GM19025 (cell line): Measurements from ENCODE around the gene TEX13C.
A peak's percentile ranks its signal among the peaks of the same experiment; 100 is the strongest.
"Not testable (repeated sequence)": the region's sequence is repeated elsewhere in the genome, so short reads cannot be mapped to it uniquely, and the experiment has no call there.

Experiments used
- ATAC-seq: cut with Tn5 transposase; IDR thresholded peaks from one replicate; pipeline ENCODE4 v1.9.1; 2021; ENCODE audit warnings: mild to moderate bottlenecking, low read depth, moderate library complexity; ENCODE audit not compliant: unreplicated experiment

The TEX13C gene

DNA sequence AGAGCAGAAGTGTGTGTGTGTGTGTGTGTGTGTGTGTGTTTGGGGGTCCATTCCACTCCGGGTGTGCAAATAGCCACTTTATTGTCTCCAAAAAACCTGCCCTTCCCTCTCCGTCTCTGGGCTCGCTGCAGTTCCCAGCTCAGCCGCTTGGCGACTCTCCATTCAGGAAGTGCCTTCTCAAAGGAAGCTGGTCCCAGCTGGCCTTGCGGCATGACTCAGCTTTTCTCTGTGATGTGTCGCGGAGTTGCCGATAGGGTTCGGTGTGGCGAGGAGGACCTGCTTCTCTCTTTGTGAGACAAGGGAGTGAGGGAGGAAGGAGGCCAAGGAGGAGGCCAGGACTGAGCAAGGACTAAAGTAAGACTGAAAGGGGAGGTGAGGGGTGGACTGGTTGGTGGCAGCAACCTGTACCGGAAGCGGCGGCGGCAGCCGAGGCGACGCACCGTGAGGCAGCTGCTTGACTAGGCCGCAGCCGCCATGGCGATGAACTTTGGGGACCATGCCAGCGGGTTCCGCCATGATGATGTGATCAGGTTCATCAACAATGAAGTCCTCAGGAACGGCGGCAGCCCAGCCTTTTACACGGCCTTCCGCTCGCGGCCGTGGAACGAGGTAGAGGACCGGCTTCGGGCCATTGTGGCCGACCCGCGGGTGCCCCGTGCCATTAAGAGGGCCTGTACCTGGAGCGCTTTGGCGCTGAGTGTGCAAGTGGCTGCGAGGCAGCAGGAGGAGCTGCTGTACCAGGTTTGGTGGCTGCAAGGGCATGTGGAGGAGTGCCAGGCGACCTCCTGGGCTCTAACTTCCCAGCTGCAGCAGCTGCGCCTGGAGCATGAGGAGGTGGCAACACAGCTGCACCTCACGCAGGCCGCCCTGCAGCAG lies at the start of gene TEX13C:
Gene TEX13C, plus strand, starts transcription at position 226 of the 876 bp plus-strand sequence. Its CDS starts 249 bp downstream, at position 475.
- ATAC-seq = no peak

DNA sequence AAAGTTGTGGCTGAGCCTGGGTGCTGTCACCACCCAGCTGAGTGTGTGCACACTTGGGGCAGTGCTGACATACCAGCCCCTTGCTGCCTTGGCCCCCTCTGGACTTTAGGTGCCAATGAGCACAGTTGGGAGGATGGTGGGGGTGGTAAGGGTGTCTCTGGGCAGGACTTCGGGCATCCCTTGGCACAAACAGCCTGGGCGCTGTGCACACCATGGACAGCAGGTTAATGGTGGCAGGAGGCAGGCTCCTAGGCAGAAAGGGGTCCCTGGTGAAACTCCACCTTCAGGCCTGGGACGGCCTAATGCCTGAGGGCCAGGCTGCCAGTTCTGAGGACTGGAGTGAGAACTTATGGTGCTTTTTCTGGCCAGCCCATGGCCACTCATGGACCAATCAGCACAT lies 32.4 kb upstream of the TEX13C start:
- ATAC-seq = no peak

DNA sequence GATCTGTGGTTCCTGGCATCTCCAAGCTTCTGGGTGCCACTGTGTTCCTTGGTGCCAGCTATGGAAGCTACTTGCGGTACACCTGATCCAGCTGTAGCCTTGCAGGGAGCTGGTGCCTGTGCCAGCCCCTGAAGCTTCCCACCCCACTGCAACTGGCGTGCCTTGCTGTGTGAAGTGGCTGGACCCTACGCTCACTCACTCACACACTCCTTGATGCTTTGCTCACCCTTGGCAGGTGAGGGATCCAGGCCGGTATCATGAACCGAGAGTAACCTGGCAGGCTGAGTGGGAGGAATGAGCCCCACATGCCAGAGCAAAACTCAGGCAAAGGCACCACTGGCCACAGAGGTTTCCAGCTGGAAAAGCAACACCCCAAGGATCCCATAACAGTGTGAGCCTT lies 31.3 kb upstream of the TEX13C start:
- no peak for ATAC-seq

DNA sequence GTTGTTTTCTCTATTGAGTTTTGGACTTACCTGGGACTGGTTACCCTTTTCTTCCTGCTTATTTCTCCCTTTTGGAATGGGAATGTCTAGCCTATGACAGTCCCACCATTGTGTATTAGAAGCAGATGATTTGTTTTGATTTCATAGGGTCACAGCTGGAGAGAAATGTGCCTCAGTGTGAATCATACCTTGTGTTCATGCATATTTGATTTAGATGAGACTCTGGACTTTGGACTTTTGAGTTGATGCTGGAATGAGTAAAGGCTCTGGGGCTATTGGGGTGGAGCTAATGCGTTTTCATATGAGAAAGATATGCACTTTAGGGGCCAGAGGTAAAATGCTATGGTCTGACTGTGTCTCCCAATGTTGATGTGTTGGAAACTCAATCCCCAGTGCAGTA lies 30.5 kb upstream of the TEX13C start:
- no peak for ATAC-seq

DNA sequence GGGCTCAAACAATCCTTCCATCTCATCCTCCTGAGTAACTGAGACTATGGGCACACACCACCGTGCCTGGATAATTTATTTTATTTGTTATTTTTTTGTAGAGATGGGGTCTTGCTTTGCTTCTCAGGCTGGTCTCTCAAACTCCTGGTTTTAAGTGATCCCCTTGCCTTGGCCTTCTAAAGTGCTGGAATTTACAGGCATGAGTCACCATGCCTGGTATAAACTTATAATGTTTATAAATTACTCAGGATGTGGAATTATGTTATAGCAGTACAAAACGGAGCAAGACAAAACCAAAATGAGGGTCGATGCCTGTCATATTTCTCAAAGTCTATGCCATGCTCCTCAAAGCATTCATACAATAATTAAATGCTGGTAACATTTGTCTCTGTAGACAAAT lies 29.8 kb upstream of the TEX13C start:
- ATAC-seq = no peak

DNA sequence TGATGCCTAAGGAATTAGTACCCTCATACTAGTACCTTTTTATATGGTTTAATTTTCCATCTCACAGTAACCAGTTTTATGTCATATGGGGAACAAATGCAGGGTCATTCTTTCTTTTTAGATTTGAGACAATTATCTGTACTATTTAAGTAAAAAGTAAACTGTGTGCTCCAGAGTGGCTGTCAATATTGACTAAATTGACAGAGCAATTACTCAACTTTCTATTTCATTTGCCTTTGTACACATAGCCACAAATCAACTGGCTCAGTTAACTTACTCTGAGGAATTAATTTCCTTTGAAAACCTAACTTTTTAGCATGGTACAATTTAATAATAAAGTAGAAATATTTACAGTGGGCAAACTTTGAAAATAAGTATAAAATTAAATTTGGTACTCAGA lies 28.5 kb upstream of the TEX13C start:
- no peak for ATAC-seq

DNA sequence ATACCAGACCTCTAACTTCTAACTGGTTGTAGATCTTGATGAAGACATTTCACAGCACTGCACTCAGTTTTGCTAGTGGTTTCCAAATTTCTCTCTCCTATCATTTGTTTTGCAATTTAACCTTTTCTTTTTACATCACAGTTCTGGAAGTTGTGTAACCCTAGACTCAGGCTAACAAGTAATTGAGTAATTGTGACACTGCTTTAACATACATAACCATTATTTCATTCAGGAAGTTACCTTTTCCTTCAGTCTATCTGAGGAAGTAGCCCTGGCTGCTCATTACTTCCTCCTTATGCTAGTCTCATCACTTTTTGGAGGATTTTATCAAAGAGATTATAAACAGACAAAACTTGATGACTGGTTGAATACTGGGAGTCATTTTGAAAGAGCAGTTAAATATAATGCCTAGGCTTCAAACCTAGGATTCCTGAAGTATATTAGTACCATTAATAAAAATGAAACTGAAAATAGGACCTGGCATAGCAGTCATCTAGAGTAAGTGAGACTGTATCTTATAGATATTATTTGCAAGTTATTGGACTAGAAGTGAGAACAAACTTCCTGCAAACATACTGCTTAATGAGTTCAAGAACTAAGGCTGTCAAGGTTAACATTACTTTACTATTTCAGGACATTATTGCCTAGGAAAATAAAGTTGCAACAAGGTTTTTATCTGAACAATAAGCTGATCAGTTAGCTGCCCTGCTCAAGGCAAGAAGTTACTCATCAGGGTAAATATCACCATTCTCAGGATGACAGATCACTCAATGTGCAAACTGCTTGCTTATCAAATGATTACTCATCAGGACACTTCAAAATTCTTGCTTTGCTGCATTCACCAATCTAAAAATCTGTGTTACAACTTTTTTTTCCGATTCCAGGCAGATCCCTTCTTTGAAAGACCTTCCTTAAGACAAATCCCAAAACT lies 25.6 kb upstream of the TEX13C start:
- peak; percentile 42 for ATAC-seq

DNA sequence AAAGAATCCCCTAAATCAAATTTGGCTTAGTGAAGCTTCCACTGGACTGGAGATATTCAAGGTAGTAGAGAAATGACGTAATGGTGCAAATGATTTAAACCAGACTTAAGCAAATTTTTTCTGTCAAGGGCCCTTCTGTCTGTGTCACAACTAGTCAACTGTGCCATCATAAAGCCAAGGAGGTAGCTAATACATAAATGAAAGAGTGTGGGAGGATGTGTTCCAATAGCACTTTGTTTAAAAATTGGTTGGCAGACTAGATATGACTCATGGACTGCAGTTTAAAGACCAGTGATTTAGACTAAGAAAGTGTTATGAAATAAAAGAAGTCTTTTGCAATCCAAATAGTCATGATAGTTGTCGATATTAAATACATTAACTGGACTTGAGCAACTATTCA lies 24.3 kb upstream of the TEX13C start:
- ATAC-seq = peak; percentile 75

DNA sequence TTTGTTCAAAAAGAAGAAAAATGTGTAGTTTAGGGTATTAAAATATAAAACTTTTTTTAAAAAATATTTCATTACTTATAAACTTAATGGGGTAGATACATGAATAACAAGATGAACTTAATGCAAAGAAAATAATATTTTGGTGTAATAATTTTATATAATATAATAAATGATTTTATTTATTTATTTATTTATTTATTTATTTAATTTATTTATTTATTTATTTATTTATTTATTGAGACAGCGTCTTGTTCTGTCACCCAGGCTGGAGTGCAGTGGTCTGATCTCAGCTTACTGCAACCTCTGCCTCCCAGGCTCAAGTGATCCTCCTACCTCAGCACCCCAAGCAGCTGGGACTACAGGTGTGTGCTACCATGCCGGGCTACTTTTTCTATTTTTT lies 20.8 kb upstream of the TEX13C start:
- ATAC-seq = no peak

DNA sequence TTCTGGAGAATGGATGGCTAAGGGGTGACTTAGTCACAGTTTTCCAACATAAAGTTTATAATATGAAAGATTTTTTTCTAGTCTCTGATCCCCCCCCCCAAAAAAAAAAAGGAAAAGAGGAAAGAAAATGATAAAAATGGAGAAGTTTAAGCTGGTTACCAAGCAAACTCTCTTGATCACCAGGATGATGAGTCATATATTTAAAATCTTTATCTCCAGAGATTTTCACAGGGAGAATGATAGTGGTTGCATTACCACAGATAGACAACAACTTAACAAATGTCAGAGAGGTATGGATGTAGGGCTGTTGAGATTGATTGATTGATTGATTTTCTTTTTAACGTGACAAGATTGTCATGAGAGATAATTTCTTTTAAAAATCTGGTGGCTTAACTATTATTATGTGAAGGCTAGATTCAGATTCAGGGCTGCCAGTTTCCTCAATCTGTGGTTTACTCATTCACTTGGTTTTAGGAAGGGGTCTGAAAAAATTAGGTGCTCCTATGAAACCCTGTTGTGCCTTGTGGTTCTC lies 13.3 kb upstream of the TEX13C start:
- ATAC-seq = no peak

DNA sequence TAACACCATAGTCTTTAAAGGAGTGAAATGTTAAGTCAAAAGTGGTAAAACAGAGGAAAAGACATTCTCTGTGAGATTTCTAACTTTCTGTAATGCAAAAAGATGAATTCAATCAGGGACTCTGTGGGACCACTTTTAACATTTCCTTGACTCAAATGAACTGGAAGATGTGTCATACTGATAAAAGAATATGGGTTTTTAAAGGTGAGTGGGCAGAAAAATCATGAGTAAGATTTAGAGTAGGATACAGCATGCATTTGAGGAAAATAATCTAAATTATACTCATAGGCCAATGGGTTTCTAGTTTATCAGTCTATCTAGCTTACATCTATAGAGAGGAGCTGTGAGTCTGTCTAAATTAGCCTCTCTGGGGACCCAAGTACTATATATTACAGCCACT lies 11.0 kb upstream of the TEX13C start:
- ATAC-seq = no peak

DNA sequence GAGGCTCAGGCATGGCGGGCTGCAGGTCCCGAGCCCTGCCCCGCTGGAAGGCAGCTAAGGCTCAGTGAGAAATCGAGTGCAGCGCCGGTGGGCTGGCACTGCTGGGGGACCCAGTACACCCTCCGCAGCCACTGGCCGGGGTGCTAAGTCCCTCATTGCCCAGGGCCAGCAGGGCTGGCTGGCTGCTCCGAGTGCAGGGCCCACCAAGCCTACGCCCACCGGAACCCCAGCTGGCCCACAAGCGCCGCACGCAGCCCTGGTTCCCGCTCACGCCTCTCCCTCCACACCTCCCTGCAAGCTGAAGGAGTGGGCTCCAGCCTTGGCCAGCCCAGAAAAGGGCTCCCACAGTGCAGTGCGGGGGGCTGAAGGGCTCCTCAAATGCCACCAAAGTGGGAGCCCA lies 505 bp upstream of the TEX13C start:
- ATAC-seq = not testable (repeated sequence)

DNA sequence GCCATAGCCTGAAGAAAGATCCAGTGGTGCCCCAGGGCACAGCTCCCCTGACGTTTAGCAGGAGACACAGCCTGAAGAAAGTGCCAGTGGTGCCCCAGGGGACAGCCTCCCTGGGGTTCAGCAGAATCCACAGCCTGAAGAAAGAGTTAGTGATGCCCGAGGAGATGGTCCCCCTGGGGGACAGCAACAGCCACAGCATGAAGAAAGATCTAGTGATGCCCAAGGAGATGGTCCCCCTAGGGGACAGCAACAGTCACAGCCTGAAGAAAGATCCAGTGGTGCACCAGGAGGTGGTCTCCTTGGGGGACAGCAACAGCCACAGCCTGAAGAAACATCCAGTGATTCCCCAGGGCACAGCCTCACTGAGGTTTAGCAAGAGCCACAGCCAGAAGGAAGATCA lies 2.8 kb downstream of the TEX13C start:
- no peak for ATAC-seq

DNA sequence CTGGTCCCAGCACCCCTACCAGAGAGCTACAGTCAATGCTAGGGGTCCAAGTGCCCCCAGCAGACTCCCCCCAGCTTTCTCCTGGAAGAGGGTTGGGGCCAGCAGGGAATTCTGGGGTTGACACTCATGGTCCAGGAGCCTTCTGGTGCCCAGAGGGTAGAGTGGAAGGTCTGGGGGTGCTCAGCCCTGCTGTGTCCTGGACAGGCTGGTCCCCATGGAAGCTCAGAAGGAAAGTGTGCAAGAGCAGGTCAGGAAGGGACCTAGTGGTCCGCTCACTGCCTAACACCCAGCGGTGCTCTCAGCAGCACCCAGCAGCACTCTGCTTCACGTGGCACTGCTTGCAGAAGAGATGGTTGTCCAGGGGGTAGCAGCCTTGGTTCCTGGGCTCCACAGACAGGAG lies 6.9 kb downstream of the TEX13C start:
- ATAC-seq = no peak

DNA sequence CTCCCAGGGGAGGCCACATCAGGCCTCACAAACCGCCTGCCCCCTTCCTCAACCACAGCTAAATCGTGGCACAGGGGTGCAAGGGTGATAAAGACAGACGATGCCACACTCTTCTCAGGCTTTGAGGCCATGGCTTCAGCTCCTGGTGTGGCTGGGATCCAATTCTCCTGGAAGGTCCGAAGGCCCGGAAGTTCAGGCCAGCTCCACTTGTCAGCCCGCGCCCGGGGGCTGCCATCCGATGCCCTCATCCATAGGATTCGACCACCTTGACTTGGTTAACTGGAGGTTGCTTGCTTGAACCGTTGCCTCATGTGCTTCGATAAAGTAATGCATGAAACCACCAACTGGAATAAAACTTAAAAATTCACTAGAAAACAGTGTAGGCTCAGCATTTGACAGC lies 8.2 kb downstream of the TEX13C start:
- no peak for ATAC-seq

DNA sequence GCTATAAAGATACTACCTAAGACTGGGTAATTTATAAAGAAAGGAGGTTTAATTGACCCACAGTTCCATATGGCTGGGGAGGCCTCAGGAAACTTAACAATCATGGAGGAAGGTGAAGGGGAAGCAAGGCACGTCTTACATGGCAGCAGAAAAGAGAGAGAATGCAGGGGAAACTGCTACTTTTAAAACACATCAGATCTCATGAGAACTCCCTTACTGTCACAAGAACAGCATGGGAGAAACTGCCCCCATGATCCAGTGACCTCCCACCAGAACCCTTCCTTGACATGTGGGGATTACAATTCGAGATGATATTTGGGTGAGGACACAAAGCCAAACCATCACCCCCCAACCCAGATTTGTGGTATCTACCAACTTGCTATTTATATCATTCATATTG lies 13.9 kb downstream of the TEX13C start:
- no peak for ATAC-seq

DNA sequence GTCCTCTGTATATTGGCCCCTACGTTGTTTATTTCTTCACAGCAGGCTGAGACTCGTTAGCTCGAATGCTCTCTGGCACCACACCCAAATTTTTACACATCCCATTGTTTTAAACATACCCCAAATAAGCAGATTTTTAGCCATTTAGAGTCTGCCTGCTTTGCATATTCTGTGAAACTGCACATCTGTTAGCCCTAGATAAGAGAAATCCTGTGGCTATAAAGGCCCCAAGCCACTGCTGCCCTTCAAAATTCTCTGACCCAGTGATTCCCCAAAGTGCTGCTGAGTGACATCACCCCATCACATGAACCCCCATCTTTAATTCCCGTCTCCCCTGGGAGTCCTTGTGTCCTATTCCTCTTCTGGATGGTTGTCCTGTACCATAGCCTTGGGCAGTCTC lies 20.8 kb downstream of the TEX13C start:
- no peak for ATAC-seq

DNA sequence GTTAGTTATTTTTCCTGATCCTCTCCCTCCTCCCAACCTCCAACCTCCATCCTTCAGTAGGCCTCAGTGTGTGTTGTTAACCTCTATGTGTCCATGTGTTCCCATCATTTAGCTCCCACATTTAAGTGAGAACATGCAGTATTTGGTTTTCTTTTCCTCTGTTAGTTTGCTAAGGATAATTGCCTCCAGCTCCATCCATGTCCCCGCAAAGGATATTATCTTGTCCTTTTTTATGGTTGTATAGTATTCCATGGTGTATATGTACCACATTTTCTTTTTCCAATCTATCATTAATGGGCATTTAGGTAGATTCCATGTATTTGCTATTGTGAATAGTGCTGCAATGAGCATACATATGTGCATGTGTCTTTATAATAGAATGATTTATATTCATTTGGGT lies 54.5 kb downstream of the TEX13C start:
- no peak for ATAC-seq
